ENCODE results near the gene OLIG1. TPM values are rescaled to one million over a fixed set of nuclear protein-coding genes. Genes with fewer than 3 reads are reported as not detected.
A peak's percentile ranks its signal among the peaks of the same experiment; 100 is the strongest.

Gene OLIG1
- total and polyA plus RNA-seq, 2 of the 8 experiments (the other 6 are each of a cell fraction or from before 2014, with no cell fraction given): 0.65 to 1.2 TPM

GRCh38 chr21:33071770-33072306 lies 1.9 kb downstream of the OLIG1 start (continued):
- TF ChIP-seq CHD7 (IDR thresholded peaks at IDR 0.05; ENCODE audit: insufficient replicate concordance, low read length) (no peak), SUZ12 (IDR thresholded peaks at IDR 0.05; ENCODE audit: low read length) (peak; percentile 97), EZH2 (IDR thresholded peaks at IDR 0.05; ENCODE audit: low read depth, low read length, severe bottlenecking) (peak; percentile 98), TEAD4 (IDR thresholded peaks at IDR 0.05; ENCODE audit: low read depth, low read length) (no peak)
- TF ChIP-seq, protein P1, sequence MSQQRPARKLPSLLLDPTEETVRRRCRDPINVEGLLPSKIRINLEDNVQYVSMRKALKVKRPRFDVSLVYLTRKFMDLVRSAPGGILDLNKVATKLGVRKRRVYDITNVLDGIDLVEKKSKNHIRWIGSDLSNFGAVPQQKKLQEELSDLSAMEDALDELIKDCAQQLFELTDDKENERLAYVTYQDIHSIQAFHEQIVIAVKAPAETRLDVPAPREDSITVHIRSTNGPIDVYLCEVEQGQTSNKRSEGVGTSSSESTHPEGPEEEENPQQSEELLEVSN (IDR thresholded peaks at IDR 0.05): no peak

All from H1 (cell line).